Adrenal gland (tissue), 5 donors: ENCODE measurements around the gene FBRS.
"Not testable (repeated sequence)": the region's sequence is repeated elsewhere in the genome, so short reads cannot be mapped to it uniquely, and the experiment has no call there.

Source experiments
- POLR2A ChIP-seq, 2 donors: fragments of 450-650 bp; IDR thresholded peaks; one replicate each; pipeline ENCODE4 v1.6.1; 2017; ENCODE audit warnings: antibody characterized with exemption in 2 of 2, mild to moderate bottlenecking in 2 of 2, moderate library complexity in 1 of 2
- TF ChIP-seq, protein P1 (sequence below), 6 experiments: fragments of 450-650 bp in 4 of 6; fragments of 200-600 bp in 2 of 6; sonication (generic) in 1 of 6; IDR thresholded peaks; 1 replicate in 5 of 6; 2 replicates in 1 of 6; pipeline versions ENCODE4 v1.5.1 to v1.8.0; 2016 to 2021; ENCODE audit warnings: antibody characterized with exemption in 6 of 6, mild to moderate bottlenecking in 2 of 6, moderate library complexity in 1 of 6
- donor health status: DM: no; HTN: no; CAD: no.

DNA sequence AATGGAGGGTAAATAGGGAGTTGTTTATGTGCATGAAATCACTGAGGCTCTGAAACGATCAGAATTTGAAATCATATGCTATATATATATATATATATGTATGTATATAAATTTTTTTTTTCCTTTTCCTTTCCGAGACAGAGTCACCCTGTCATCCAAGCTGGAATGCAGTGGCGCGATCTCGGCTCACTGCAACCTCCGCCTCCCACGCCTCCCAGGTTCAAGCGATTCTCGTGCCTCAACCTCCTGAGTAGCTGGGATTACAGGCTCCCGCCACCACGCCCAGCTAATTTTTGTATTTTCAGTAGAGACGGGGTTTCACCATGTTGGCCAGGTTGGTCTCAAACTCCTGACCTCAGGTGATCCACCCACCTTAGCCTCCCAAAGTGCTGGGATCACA lies 44.8 kb downstream of the FBRS start:
- TF ChIP-seq, protein P1, sequence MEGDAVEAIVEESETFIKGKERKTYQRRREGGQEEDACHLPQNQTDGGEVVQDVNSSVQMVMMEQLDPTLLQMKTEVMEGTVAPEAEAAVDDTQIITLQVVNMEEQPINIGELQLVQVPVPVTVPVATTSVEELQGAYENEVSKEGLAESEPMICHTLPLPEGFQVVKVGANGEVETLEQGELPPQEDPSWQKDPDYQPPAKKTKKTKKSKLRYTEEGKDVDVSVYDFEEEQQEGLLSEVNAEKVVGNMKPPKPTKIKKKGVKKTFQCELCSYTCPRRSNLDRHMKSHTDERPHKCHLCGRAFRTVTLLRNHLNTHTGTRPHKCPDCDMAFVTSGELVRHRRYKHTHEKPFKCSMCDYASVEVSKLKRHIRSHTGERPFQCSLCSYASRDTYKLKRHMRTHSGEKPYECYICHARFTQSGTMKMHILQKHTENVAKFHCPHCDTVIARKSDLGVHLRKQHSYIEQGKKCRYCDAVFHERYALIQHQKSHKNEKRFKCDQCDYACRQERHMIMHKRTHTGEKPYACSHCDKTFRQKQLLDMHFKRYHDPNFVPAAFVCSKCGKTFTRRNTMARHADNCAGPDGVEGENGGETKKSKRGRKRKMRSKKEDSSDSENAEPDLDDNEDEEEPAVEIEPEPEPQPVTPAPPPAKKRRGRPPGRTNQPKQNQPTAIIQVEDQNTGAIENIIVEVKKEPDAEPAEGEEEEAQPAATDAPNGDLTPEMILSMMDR (IDR thresholded peaks at IDR 0.05) = not testable (repeated sequence)
- not testable (repeated sequence) for TF ChIP-seq POLR2A (IDR thresholded peaks at IDR 0.05)
